Hippocampal formation (tissue), 2 donors: ENCODE data around the gene CAMTA1.

Source experiments
- DNase-seq, 2 donors: peaks; one replicate each; lab custom pipeline; 2025; lab: John Stamatoyannopoulos, UW

The CAMTA1 gene

GRCh38 chr1:7491109-7491817 is 706.0 kb downstream of the CAMTA1 start:
- peak in 1 of 2 donors; percentile 45 for DNase-seq

- DNase-seq, result peak in 1 of 2 donors; percentile 7
These were observed 706.5 kb downstream of the CAMTA1 start for GRCh38 chr1:7491818-7492173.

DNA sequence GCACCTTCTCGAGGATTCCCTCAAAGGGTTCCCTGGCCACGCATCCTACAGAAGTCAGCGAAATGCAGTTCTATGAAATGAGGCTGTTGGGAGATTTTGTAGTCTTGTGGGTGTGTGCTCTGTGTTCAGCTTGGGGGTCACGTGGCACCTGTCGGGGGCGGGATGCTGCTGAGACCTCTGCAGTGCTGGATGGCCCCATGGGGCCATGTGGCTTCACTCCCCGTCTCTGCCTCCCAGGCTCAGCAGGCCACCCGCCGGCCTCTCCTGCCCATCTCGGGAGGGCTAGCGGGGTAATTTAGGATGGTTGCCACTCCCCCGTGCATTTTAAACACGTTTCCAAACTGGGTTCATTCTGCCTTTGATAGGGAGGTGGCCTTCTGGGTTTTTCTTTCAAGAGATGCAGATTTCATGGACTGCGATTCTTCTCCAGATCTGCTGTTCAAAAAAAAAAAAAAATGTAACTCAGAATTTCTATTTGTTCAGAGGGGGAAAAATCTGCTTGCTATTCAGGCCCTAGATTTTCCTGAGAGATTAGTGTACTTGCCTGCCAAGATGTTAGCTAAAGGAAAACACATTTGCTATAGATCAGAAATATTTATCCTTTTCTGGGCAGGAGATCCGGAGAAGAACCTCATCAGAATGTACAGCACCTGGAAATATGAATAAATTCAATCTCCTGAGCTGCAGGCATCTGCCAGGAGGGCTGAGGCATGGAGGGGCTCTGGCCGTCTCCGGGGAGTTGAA is 708.6 kb downstream of the CAMTA1 start:
- no peak for DNase-seq

GRCh38 chr1:7495962-7496361 is 710.7 kb downstream of the CAMTA1 start:
- no peak for DNase-seq

DNA sequence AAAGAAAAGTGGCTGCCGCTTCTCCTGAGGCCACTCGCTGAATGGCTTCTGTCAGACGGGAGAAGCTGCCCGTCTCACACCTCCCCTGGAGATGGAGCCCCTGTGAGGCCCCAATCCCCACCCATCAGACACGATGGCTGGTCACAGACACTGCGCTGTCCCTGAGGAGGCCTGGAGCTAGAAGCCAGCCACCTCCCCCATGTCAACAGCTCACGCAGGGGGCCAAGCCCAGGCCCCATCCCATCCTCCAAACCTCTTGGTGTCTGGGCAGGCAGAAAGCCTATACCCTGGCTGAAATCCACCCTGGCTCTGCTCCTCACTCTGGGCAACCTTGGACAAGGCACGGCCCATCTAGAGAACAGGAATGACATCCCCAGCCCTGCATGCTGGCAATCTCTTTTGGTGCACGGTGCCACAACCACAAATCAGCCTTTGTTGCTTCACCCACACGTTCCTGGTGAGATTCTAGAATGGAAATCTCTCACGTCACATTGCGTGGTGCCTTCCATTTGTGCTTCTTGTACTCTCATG is 711.9 kb downstream of the CAMTA1 start:
- DNase-seq, result no peak

GRCh38 chr1:7500381-7501083 is 715.3 kb downstream of the CAMTA1 start:
- DNase-seq, result no peak

- peak in 1 of 2 donors; percentile 28 for DNase-seq
These were observed 715.8 kb downstream of the CAMTA1 start for GRCh38 chr1:7501084-7501491.

- DNase-seq, result no peak
These were observed 716.7 kb downstream of the CAMTA1 start for GRCh38 chr1:7501723-7502603.

DNA sequence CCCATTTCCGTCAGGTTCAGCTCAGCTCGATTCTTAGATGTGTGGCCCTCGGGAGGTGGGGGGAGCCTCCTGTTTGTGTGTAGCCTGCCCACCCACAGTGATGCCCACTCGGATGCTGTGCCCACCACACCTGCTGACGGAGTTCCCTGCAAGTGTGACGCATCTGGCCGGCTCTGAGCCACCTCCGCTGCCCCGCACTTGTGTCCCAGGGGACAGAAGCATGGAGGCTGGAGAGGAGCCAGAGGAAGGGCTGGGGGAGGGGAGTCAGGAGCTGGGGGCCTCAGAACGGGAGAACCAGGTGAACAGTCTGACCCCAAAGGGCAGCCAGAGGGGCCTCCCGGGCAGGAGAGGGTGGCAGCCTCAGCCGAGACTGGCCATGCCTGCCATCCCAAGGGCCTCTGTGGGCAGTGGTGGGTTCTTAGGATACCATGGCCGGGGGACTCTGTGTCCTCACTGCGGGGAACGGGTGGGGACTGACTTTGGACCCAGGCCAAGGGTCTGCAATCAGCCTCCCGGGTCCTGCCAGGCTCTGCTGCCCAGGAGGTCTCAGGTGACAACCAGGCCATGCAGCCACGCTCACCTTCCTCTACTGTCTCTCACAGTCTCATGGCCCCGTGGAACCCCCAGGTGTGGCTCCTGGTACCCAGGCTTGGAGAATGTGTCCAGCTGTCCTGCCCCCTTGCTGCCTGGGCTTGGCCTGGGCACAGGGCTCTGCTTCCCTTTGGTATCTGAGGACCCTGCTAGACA is 718.6 kb downstream of the CAMTA1 start:
- DNase-seq, result no peak

GRCh38 chr1:7504438-7504720 is 719.1 kb downstream of the CAMTA1 start:
- no peak for DNase-seq

GRCh38 chr1:7505094-7505770 is 720.0 kb downstream of the CAMTA1 start:
- no peak for DNase-seq

GRCh38 chr1:7505771-7506453 is 720.7 kb downstream of the CAMTA1 start:
- no peak for DNase-seq

GRCh38 chr1:7506454-7507284 is 721.4 kb downstream of the CAMTA1 start:
- DNase-seq, result no peak

DNA sequence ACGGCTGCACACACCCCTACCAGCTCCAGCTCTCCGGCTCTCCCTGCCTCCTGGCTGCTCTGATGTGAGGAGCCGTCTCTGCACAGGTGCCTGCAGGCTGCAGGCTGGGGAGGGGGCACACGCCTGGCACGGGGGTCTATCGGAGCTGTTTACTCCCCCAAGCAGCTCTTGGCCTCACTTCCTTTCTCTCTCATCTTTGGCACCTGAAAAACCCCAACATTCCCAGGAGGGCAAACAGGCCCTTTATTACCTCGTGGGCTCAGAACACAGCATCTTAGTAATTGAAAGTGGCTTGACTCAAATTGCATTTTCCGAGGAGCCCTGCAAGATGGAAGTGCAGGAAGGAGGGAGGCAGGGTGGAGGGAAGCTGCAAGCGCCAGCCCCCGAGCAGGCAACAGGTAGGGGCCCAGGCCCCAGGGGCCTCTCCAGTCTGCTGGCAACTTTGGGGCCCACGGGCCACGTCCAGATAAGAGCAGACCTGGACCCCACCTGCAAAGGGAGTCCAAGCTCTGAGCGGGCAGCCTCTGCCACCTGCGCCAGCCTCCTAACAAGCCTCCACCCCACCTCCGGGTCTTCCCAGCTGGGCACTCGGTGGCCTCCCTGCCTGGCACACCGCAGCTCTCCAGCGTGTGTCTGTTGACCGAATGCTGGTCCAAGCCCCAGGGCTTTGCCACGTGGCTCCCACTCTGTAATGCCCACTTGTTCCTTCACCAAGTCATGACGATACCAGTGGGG is 722.2 kb downstream of the CAMTA1 start:
- DNase-seq, result no peak

- DNase-seq, result no peak
These were observed 723.0 kb downstream of the CAMTA1 start for GRCh38 chr1:7508052-7508933.

DNA sequence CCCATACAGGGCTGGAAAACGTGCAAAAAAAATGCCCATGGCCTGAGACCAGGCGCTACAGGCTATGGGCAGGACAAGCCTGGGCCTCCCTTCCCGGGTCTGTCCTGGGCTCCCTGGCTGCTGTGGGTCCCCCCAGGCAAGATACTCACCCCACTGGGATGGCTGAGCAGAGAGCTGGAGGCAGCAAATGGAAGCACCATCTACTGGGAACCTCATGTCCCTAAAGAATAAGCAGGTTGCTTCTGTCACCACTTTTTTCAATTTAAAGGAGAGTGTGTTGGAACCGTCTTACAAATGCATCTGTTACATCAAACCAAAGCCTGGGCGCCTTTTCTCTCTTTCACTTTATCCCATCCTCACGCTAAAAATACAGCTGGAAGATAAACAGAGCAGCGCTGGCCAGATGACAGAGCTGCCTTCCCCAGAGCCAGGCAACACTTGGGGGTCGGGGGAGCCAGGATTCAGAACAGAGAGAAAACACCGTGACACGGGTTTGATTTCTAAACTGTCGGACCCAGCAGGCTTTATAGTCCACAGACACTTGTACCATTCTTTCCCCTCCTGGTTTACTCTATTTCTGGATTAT is 723.8 kb downstream of the CAMTA1 start:
- DNase-seq, result no peak

GRCh38 chr1:7509598-7509997 is 724.3 kb downstream of the CAMTA1 start:
- no peak for DNase-seq
